LHCN-M2 (cell line): ENCODE measurements around the gene TBXAS1. TPM values are rescaled to one million over a fixed set of nuclear protein-coding genes. Genes with fewer than 3 reads are reported as not detected.

Source experiments
- DNase-seq: peaks from one replicate; pipeline ENCODE4 v3.0.0-alpha.2; 2012; ENCODE audit warnings: low read depth
- total RNA-seq: library from RNA; depleted of rRNA; stranded (reverse); fragments of >200 nt; gene quantifications from 2 replicates; pipeline ENCODE4 v1.2.3, GENCODE V29; 2014; rRNA removed

Gene TBXAS1
- total RNA-seq, 1 experiment from 2014 or later = 8.4 TPM

DNA sequence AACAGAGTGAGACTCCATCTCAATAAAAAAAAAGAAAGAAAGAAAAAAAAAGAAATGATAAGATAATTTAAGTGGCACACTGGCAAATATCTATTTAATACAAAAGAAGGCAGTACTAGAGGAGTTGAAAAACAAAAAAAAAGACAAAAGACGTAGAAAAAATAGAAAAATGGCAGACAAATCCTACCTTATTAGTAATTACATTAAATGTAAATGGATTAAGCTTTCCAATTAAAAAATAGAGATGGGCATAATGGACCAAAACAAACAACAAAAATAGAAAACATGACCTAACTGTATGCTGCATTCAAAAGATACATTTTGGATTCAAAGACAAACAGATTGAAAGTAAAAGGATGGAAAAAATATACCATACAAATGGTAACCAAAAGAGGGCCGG is 239.0 kb downstream of the TBXAS1 start:
- DNase-seq = no peak

DNA sequence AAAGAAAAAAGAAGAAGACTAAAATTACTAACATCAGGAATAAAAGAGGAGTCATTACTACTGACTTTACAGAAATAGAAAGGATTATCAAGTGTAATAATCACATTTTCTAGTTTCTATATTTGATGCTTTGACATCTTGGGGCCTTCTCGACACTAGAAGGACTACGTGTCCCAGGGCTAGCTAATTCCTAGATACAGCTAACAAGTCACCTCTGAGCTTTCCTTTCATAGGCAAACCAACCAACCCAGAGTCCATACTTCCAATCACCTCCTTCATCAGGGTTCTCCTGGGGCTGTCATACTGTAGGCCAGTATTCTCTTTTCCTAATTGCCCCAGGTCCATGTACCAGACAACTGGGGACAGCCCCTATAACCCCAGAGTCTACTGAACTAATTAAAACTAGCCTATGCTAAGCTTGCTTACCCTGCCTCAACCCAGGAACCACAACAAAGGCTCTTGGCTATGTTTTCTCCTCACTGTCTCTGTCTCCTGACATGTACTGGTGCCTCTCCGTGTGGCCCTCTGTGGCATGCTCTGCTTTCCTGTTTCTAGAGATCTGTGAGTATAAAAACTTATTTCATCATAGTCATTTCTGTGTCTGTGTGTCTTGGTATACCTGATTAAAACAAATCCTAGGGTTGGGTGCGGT is 240.4 kb downstream of the TBXAS1 start:
- no peak for DNase-seq

Other genes starting within 250 kb of the TBXAS1 start
- 50.9 and 61.3 TPM in 2 replicates for gene HIPK2, start 51.3 kb upstream of the TBXAS1 start, total RNA-seq
- gene PARP12, start 233.7 kb downstream of the TBXAS1 start, total RNA-seq = 8.5 and 14.6 TPM in 2 replicates